ENCODE measurements around the gene RAPGEF1. TPM values are rescaled to one million over a fixed set of nuclear protein-coding genes. Genes with fewer than 3 reads are reported as not detected.
"Not testable (repeated sequence)": the region's sequence is repeated elsewhere in the genome, so short reads cannot be mapped to it uniquely, and the experiment has no call there.

Gene RAPGEF1
- total RNA-seq, 1 donor from 2014 or later = 144 TPM

GRCh38 chr9:131668057-131668438 lies 71.8 kb downstream of the RAPGEF1 start:
- intact Hi-C loops (cut with DNase I) = no loop called here
- Histone ChIP-seq H3K27ac (peak overlapping the region; percentile 72), H3K9me3 (no peaks in the 10 kb centered on the region), H3K36me3 (no peaks in the 10 kb centered on the region), H3K4me3 (no peak overlapping the region), H3K4me1 (peaks cover 66% of the 10 kb centered on the region), H3K27me3 (no peaks in the 10 kb centered on the region)
- TF ChIP-seq CTCF (IDR thresholded peaks at IDR 0.05) = no peak
- no peak for DNase-seq
- ATAC-seq = no peak

- ATAC-seq (peak; percentile 70), DNase-seq (no peak)
- Histone ChIP-seq H3K36me3 (no peaks in the 10 kb centered on the region), H3K4me1 (peaks cover 62% of the 10 kb centered on the region), H3K9me3 (no peaks in the 10 kb centered on the region), H3K4me3 (no peak overlapping the region), H3K27ac (peak overlapping the region; percentile 72), H3K27me3 (no peaks in the 10 kb centered on the region)
- TF ChIP-seq CTCF (IDR thresholded peaks at IDR 0.05) = no peak
- intact Hi-C loops (cut with DNase I) = no loop called here
Measured at GRCh38 chr9:131667576-131667975, 72.3 kb downstream of the RAPGEF1 start.

GRCh38 chr9:131666774-131667173 lies 73.1 kb downstream of the RAPGEF1 start:
- peak overlapping the region; percentile 72 for H3K27ac ChIP-seq
- DNase-seq (no peak), ATAC-seq (no peak)
- H3K27me3 ChIP-seq = no peaks in the 10 kb centered on the region
- no peaks in the 10 kb centered on the region for H3K36me3 ChIP-seq
- TF ChIP-seq CTCF (IDR thresholded peaks at IDR 0.05) = no peak
- peaks cover 62% of the 10 kb centered on the region for H3K4me1 ChIP-seq
- intact Hi-C loops (cut with DNase I) = no loop called here
- H3K9me3 ChIP-seq = no peaks in the 10 kb centered on the region
- no peak overlapping the region for H3K4me3 ChIP-seq

GRCh38 chr9:131666029-131666428 lies 73.8 kb downstream of the RAPGEF1 start:
- H3K27ac ChIP-seq = no peak overlapping the region
- ATAC-seq = no peak
- peaks cover 55% of the 10 kb centered on the region for H3K4me1 ChIP-seq
- H3K36me3 ChIP-seq = no peaks in the 10 kb centered on the region
- no peaks in the 10 kb centered on the region for H3K9me3 ChIP-seq
- intact Hi-C loops (cut with DNase I) = no loop called here
- TF ChIP-seq CTCF (IDR thresholded peaks at IDR 0.05) = no peak
- H3K4me3 ChIP-seq = no peak overlapping the region
- H3K27me3 ChIP-seq = no peaks in the 10 kb centered on the region
- no peak for DNase-seq

GRCh38 chr9:131663288-131663687 lies 76.6 kb downstream of the RAPGEF1 start:
- H3K4me1 ChIP-seq = peaks cover 37% of the 10 kb centered on the region
- H3K36me3 ChIP-seq = no peaks in the 10 kb centered on the region
- no peak for DNase-seq
- no peaks in the 10 kb centered on the region for H3K27me3 ChIP-seq
- no peak for TF ChIP-seq CTCF (IDR thresholded peaks at IDR 0.05)
- intact Hi-C loops (cut with DNase I) = no loop called here
- H3K27ac ChIP-seq = no peak overlapping the region
- ATAC-seq = no peak
- H3K9me3 ChIP-seq = no peaks in the 10 kb centered on the region
- H3K4me3 ChIP-seq = no peak overlapping the region

- H3K27ac ChIP-seq; intact Hi-C loops (cut with DNase I); ATAC-seq; H3K36me3 ChIP-seq; DNase-seq; H3K27me3 ChIP-seq; H3K4me3 ChIP-seq; H3K9me3 ChIP-seq: not testable (repeated sequence)
- H3K4me1 ChIP-seq = peaks cover 37% of the 10 kb centered on the region
Measured at GRCh38 chr9:131662289-131662621, 77.6 kb downstream of the RAPGEF1 start.

All from upper lobe of right lung (tissue), 1 donor.